MG63 (cell line): ENCODE data around the gene GRAMD4. TPM values are rescaled to one million over a fixed set of nuclear protein-coding genes. Genes with fewer than 3 reads are reported as not detected.

Experiments
- DNase-seq: peaks from one replicate; pipeline ENCODE4 v3.0.0-alpha.2; 2020
- H3K27me3 ChIP-seq: fragments of 250-450 bp; sonication (Bioruptor Pico); 2 replicates; pipeline ENCODE4 v1.5.1; 2020; ENCODE audit warnings: mild to moderate bottlenecking, moderate library complexity
- H3K36me3 ChIP-seq: fragments of 250-450 bp; sonication (Bioruptor Pico); 2 replicates; pipeline ENCODE4 v1.5.1; 2020; ENCODE audit warnings: mild to moderate bottlenecking, moderate library complexity
- H3K4me3 ChIP-seq: fragments of 250-450 bp; sonication (Bioruptor Pico); 2 replicates; pipeline ENCODE4 v1.5.1; 2020; ENCODE audit warnings: mild to moderate bottlenecking, moderate library complexity
- H3K9me3 ChIP-seq: fragments of 250-450 bp; sonication (Bioruptor Pico); 2 replicates; pipeline ENCODE4 v1.5.1; 2020; ENCODE audit warnings: mild to moderate bottlenecking, moderate library complexity
- total RNA-seq: library from RNA; depleted of rRNA; stranded (reverse); fragments of >200 nt; shearing (Covaris generic); gene quantifications from 2 replicates; pipeline ENCODE4 v1.2.3, GENCODE V29; 2014; ENCODE audit warnings: low replicate concordance; rRNA removed

GRAMD4 gene
- 3.4 and 10.8 TPM in 2 replicates for total RNA-seq

DNA sequence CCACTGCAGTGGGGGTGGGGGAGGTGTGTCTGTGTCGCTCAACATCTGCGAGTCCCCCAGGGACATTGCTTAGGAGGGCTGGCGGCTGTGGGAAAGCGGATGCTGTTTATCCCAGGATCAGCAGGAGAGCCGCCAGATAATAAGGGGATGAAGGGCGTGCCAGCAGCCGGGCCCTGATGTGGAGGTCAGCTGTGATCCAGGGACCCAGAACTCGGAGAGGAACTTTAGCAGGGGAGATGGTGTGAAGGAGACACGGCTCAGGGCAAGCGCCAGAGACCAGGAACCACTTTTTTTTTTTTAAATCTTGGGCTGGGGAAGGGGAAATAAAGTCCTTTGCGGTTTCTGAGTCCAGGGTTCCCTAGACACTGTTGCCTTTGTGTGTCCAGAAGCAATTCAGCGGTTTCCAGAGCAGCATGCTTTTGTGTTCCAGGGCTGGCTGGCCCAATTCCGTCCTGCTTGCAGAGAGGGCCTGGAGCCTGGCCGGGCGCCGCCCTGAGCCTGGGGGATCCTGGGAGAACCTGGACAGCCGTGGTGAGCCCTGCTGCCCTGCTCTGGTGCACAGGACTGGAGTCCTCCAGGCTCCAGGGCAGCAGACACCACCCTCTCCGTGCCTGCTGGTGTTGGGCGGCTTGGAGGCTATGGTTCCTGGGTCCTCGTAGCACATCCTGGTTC is at the start of gene GRAMD4:
Gene GRAMD4, plus strand, starts transcription at position 557 of the 672 bp plus-strand sequence. CDS start 6,414 bp downstream, outside the sequence.
- DNase-seq = no peak
- Histone ChIP-seq H3K36me3 (no peaks in the 10 kb centered on the region), H3K27me3 (no peaks in the 10 kb centered on the region), H3K9me3 (no peaks in the 10 kb centered on the region), H3K4me3 (no peak within 1 kb of the TSS)

GRCh38 chr22:46571642-46572250 is 48.4 kb upstream of the GRAMD4 start:
- Histone ChIP-seq H3K27me3 (no peaks in the 10 kb centered on the region), H3K9me3 (no peaks in the 10 kb centered on the region), H3K4me3 (no peak overlapping the region), H3K36me3 (no peaks in the 10 kb centered on the region)
- no peak for DNase-seq

- H3K27me3 ChIP-seq = no peaks in the 10 kb centered on the region
- no peaks in the 10 kb centered on the region for H3K9me3 ChIP-seq
- no peaks in the 10 kb centered on the region for H3K36me3 ChIP-seq
- no peak overlapping the region for H3K4me3 ChIP-seq
- no peak for DNase-seq
These were observed 47.0 kb upstream of the GRAMD4 start for GRCh38 chr22:46572911-46573780.

DNA sequence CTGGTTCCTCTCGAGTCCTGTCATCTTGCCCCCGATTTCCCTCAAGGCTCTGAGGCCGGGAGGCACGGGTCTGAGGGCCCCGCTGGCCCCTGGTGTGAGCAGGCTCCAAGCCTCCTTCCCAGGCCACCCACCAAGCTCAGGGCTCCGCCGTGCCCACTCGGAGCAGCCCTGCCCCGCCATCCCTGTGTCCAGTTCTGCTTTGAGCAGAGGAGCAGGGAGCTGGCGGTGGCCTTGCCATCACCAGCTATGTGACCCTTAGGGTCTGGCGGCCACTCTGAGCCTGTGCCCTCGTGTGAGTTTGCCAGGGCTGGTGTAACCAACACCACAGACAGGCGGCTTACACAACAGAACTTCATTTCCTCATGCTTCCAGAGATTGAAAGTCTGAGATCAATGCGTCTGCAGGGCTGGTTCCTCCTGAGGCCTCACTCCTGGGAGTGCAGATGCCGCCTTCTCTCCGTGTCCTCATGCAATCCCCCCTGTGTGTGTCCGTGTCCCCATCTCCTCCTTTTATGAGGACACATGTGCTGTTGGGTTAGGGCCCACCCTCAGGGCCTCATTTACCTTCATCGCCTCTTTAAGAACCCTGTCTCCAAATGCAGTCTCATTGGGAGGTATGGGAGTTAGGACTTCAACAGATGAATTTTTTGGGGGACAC is 46.3 kb upstream of the GRAMD4 start:
- no peaks in the 10 kb centered on the region for H3K36me3 ChIP-seq
- H3K27me3 ChIP-seq = no peaks in the 10 kb centered on the region
- no peak overlapping the region for H3K4me3 ChIP-seq
- no peaks in the 10 kb centered on the region for H3K9me3 ChIP-seq
- no peak for DNase-seq

DNA sequence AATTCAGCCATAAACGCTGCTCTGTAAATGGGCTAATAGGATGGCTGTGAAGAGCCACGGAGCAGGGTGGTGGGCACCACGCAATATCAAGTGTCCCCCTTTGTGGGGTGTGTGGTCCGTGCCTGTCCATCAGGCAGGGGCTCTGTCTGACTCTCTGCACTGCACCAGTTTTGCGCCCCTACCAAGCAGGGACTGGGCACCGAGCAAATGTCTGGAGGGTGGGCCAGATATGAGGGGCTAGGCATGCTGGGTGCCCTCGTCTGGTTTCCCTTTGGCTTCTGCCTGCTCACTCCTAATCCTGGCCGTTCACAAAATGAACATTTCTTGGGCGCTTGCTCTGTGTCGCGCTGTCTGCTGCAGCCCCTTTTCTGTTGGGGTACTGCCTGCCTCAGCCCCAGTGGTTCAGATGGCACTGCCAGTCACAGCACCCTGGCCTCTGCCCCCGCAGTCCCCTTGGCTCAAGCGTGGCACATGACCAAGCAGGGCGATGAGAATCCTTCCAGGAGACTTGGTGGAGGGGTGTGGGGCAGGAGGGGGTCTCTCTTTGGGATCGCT is 45.7 kb upstream of the GRAMD4 start:
- H3K9me3 ChIP-seq = no peaks in the 10 kb centered on the region
- H3K36me3 ChIP-seq = no peaks in the 10 kb centered on the region
- DNase-seq = no peak
- H3K4me3 ChIP-seq = no peak overlapping the region
- H3K27me3 ChIP-seq = no peaks in the 10 kb centered on the region

DNA sequence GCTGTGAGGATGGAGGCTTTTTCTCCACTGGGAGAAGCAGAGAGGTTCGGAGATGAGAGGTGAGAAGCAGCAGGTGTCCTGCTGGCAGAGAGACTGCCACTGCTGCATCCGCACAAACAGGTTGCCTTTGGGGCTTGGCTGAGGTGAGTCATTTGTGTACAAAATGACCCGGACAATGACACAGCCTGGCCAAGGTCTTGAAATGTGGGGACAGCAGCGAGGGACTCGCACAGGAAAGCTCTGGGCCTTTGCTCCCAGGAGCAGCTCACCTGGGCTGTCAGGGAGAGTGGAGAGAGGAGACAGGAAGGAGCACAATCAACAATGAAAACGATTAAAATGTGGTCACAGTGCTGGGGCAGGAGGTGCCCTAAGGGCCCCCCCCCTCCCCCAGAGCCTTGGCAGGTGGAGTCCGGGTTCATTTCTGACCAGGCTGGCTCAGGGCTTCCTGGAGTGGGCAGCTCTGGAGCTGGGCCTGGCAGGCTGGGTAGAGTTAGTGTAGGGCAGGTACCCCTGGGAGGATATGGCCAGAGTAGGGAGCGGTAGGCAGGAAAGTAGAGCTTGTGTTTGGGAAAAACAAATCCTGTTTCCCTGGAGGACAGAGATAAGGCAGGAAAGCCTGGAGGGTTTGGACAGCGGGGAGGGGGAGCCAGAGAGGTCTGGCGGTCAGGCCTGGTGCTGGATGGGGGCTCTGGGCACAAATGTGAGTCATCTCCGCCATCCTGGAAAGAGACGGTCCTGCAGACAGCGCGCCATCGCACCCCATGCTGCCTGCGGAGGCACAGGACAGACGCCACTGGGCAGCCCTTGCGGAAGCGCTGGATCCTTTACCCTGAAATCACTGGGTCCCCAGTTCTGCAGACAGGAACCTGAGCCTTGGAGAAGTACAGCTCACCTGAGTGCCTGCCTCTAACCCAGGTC is 44.9 kb upstream of the GRAMD4 start:
- Histone ChIP-seq H3K36me3 (no peaks in the 10 kb centered on the region), H3K9me3 (no peaks in the 10 kb centered on the region), H3K4me3 (no peak overlapping the region), H3K27me3 (no peaks in the 10 kb centered on the region)
- no peak for DNase-seq

DNA sequence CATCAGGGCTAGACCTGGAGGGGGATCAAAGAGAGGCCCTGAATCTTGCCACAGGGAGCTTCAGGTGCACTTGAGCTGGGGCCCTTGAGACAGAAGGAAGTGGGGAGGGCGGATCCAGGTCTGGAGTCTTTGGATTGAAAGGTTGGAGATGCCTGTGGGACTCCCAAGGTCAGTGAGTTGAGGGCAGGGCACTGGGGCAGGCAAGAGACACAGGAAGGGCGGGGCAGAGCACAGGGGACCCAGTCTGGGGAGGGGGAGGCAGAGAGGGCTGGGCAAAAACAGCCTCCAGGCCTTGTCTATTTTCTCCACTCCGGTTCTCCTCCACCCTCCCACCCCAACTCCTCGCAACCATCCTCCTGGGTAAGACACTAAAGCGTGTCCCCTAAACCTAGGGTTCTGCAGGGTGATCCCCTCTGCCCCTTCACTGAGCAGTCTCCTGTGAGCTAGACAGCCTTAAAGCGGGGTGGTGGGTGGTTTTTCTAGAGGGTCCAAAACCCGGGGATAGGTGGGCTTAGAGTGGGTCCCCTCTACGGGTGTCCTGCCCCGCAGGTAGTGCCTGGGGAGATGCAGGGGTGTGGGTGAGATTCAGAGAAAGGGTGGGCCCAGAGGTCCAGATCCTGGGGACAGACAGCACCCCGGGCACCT is 44.2 kb upstream of the GRAMD4 start:
- peak overlapping the region; percentile 36 for H3K4me3 ChIP-seq
- no peak for DNase-seq
- H3K27me3 ChIP-seq = no peaks in the 10 kb centered on the region
- H3K9me3 ChIP-seq = no peaks in the 10 kb centered on the region
- no peaks in the 10 kb centered on the region for H3K36me3 ChIP-seq

DNA sequence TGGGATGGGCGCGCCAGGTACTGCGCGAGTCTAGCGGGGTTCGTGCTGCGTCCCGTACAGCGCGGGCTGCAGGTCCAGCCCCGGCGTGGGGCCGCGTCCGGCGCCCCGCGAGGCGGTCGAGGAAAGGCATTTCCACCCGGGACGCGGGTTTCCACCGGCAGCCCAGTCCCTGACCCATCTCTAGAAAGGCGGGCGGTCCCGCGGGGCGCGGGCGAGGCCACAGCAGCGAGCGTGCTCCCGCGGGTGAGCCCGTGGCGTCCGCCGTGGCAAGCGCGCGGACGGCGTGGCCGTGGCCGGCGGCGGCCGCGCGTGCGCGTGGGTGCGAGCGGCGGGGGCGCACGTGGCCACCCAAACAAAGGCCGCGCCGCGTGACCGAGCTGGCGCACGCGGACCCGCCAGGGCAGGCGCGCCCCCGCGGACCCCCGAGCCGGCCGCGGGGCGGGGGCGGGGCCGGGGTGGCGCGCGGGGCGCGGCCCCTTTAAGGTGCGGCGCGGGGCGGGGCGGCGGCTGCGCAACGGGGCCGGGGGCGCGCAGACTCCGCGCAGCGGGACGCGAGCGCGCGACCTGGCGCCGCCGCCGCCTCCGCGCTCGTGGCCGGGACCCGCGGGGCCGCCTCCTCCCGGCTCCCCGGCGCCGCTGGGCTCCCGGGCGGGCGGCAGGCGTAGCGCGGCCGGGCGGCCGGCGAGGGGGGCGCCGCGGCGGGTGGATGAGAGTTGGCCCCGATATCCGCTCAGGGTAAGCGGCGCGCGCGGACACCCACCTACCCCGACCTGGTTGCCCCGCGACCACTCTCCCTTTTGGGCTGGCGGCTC is 43.4 kb upstream of the GRAMD4 start:
- Histone ChIP-seq H3K9me3 (no peaks in the 10 kb centered on the region), H3K36me3 (no peaks in the 10 kb centered on the region), H3K27me3 (no peaks in the 10 kb centered on the region), H3K4me3 (peak overlapping the region; percentile 54)
- peak; percentile 55 for DNase-seq

- H3K4me3 ChIP-seq = peak overlapping the region; percentile 54
- H3K27me3 ChIP-seq = no peaks in the 10 kb centered on the region
- DNase-seq = no peak
- no peaks in the 10 kb centered on the region for H3K9me3 ChIP-seq
- H3K36me3 ChIP-seq = no peaks in the 10 kb centered on the region
These were observed 42.6 kb upstream of the GRAMD4 start for GRCh38 chr22:46577368-46578249.

GRCh38 chr22:46578251-46578823 is 41.8 kb upstream of the GRAMD4 start:
- Histone ChIP-seq H3K36me3 (no peaks in the 10 kb centered on the region), H3K9me3 (no peaks in the 10 kb centered on the region), H3K27me3 (no peaks in the 10 kb centered on the region), H3K4me3 (peak overlapping the region; percentile 54)
- no peak for DNase-seq

GRCh38 chr22:46578824-46579561 is 41.2 kb upstream of the GRAMD4 start:
- H3K4me3 ChIP-seq = no peak overlapping the region
- H3K27me3 ChIP-seq = no peaks in the 10 kb centered on the region
- no peaks in the 10 kb centered on the region for H3K36me3 ChIP-seq
- DNase-seq = no peak
- H3K9me3 ChIP-seq = no peaks in the 10 kb centered on the region

DNA sequence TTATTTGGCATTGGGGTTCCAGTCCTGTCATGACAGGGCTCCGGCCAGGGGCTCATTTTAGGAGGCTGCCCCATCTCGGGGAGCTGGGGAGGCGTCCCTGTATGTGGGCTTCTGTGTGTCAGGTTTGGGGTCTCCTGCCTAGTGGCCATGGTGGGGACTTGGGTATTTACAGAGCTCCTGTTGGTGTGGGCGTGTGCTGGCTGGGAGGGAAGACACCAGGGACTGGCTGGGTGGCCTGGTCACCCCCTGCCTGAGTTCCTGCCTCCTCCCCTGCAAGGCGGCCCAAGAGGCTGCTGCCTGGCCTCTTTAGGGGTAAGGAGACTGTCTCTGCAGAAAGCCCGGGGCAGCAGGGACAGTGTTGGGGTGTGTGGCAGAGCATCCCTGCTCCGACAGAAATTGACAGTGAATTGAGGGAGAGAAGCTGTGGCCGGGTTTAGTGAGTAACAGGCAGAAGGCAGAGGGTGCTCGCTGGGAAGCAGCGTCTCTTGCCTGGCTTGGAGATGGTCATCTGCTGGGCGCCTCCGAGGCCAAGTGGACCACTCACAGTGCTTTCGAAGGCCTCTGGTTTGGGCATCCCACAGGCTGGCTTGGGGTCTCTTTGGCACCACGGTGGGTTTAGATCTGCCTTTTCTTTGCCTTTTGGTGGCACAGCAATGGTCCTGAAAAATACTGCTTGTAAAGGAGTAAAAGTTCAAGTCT is 40.3 kb upstream of the GRAMD4 start:
- no peak for DNase-seq
- H3K27me3 ChIP-seq = no peaks in the 10 kb centered on the region
- H3K36me3 ChIP-seq = no peaks in the 10 kb centered on the region
- H3K9me3 ChIP-seq = no peaks in the 10 kb centered on the region
- H3K4me3 ChIP-seq = no peak overlapping the region
